ENCODE results near the gene MRPL10. TPM values are rescaled to one million over a fixed set of nuclear protein-coding genes. Genes with fewer than 3 reads are reported as not detected.

Gene MRPL10
- total and polyA plus RNA-seq, 10 of the 15 experiments (the other 5 are each of a cell fraction or from before 2014, with no cell fraction given): 18.9 to 61.9 (median 47.3) TPM

GRCh38 chr17:47821424-47822391 is 9.6 kb downstream of the MRPL10 start, which contains the start of gene OSBPL7 (continued):
- TF ChIP-seq ZSCAN29 (IDR thresholded peaks at IDR 0.05) (no peak), MTA3 (IDR thresholded peaks at IDR 0.05; ENCODE audit: borderline replicate concordance, low read length) (no peak), ZNF217 (IDR thresholded peaks at IDR 0.05) (no peak), DPF2 (IDR thresholded peaks at IDR 0.05) (peak; percentile 8; the same call in 1 of the 2 replicates), BACH1 (IDR thresholded peaks at IDR 0.05; ENCODE audit: borderline replicate concordance) (peak; percentile 15; the same call in 1 of the 2 replicates), STAT1 (conservative IDR thresholded peaks at IDR 0.05) (no peak), BCL11A (IDR thresholded peaks at IDR 0.05; ENCODE audit: low read depth, low read length) (no peak), NFYB (IDR thresholded peaks at IDR 0.05; ENCODE audit: insufficient read depth, low read depth, low read length) (no peak), ZNF274 (IDR thresholded peaks at IDR 0.05; ENCODE audit: insufficient read depth, insufficient read length) (no peak), POLR2A (IDR thresholded peaks at IDR 0.05; ENCODE audit: low read depth, low read length) (peak; percentile 91), SUPT20H (IDR thresholded peaks at IDR 0.05; ENCODE audit: borderline replicate concordance, control insufficient read depth, low read depth, low read length) (no peak), SKIL (IDR thresholded peaks at IDR 0.05; ENCODE audit: low read depth, poor library complexity, severe bottlenecking) (no peak), SPI1 (IDR thresholded peaks at IDR 0.05; ENCODE audit: borderline replicate concordance, insufficient read depth, low read depth, low read length) (no peak), IKZF2 (IDR thresholded peaks at IDR 0.05) (no peak), IRF4 (IDR thresholded peaks at IDR 0.05; ENCODE audit: low read depth, low read length) (no peak), EZH2 (IDR thresholded peaks at IDR 0.05; ENCODE audit: borderline replicate concordance, control insufficient read depth, low read depth, low read length) (no peak)
- TF ChIP-seq, protein P1, sequence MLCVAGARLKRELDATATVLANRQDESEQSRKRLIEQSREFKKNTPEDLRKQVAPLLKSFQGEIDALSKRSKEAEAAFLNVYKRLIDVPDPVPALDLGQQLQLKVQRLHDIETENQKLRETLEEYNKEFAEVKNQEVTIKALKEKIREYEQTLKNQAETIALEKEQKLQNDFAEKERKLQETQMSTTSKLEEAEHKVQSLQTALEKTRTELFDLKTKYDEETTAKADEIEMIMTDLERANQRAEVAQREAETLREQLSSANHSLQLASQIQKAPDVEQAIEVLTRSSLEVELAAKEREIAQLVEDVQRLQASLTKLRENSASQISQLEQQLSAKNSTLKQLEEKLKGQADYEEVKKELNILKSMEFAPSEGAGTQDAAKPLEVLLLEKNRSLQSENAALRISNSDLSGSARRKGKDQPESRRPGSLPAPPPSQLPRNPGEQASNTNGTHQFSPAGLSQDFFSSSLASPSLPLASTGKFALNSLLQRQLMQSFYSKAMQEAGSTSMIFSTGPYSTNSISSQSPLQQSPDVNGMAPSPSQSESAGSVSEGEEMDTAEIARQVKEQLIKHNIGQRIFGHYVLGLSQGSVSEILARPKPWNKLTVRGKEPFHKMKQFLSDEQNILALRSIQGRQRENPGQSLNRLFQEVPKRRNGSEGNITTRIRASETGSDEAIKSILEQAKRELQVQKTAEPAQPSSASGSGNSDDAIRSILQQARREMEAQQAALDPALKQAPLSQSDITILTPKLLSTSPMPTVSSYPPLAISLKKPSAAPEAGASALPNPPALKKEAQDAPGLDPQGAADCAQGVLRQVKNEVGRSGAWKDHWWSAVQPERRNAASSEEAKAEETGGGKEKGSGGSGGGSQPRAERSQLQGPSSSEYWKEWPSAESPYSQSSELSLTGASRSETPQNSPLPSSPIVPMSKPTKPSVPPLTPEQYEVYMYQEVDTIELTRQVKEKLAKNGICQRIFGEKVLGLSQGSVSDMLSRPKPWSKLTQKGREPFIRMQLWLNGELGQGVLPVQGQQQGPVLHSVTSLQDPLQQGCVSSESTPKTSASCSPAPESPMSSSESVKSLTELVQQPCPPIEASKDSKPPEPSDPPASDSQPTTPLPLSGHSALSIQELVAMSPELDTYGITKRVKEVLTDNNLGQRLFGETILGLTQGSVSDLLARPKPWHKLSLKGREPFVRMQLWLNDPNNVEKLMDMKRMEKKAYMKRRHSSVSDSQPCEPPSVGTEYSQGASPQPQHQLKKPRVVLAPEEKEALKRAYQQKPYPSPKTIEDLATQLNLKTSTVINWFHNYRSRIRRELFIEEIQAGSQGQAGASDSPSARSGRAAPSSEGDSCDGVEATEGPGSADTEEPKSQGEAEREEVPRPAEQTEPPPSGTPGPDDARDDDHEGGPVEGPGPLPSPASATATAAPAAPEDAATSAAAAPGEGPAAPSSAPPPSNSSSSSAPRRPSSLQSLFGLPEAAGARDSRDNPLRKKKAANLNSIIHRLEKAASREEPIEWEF (IDR thresholded peaks at IDR 0.05; ENCODE audit: insufficient replicate concordance, low read depth, low read length): no peak
- TF ChIP-seq, protein P2, sequence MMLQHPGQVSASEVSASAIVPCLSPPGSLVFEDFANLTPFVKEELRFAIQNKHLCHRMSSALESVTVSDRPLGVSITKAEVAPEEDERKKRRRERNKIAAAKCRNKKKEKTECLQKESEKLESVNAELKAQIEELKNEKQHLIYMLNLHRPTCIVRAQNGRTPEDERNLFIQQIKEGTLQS (IDR thresholded peaks at IDR 0.05; ENCODE audit: borderline replicate concordance, extremely low read depth, low read depth, low read length): no peak
- TF ChIP-seq, protein P3, sequence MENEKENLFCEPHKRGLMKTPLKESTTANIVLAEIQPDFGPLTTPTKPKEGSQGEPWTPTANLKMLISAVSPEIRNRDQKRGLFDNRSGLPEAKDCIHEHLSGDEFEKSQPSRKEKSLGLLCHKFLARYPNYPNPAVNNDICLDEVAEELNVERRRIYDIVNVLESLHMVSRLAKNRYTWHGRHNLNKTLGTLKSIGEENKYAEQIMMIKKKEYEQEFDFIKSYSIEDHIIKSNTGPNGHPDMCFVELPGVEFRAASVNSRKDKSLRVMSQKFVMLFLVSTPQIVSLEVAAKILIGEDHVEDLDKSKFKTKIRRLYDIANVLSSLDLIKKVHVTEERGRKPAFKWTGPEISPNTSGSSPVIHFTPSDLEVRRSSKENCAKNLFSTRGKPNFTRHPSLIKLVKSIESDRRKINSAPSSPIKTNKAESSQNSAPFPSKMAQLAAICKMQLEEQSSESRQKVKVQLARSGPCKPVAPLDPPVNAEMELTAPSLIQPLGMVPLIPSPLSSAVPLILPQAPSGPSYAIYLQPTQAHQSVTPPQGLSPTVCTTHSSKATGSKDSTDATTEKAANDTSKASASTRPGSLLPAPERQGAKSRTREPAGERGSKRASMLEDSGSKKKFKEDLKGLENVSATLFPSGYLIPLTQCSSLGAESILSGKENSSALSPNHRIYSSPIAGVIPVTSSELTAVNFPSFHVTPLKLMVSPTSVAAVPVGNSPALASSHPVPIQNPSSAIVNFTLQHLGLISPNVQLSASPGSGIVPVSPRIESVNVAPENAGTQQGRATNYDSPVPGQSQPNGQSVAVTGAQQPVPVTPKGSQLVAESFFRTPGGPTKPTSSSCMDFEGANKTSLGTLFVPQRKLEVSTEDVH (IDR thresholded peaks at IDR 0.05; ENCODE audit: low read depth, partially characterized antibody): peak; percentile 73
